SK-N-SH (cell line): Measurements from ENCODE around the gene NALCN.
"Not testable (repeated sequence)": the region's sequence is repeated elsewhere in the genome, so short reads cannot be mapped to it uniquely, and the experiment has no call there.

Experiments
- CHD2 ChIP-seq: fragments of 150-350 bp; IDR thresholded peaks from 2 replicates; pipeline ENCODE4 v1.6.1; 2018; ENCODE audit warnings: low read length; ENCODE audit not compliant: partially characterized antibody
- CTCF ChIP-seq: fragments of 200-600 bp; sonication (generic); IDR thresholded peaks from 2 replicates; pipeline ENCODE4 v1.6.1; 2017; ENCODE audit warnings: antibody characterized with exemption, mild to moderate bottlenecking, moderate library complexity
- SIN3A ChIP-seq: IDR thresholded peaks from 2 replicates; pipeline ENCODE4 v1.6.1; 2012; ENCODE audit warnings: low read depth, mild to moderate bottlenecking, low read length, moderate library complexity, borderline replicate concordance
- SMC3 ChIP-seq: IDR thresholded peaks from 2 replicates; pipeline ENCODE4 v1.6.1; 2012; ENCODE audit warnings: low read depth, low read length, improper control_type of control experiment

- TF ChIP-seq CHD2, CTCF, SMC3, SIN3A: not testable (repeated sequence)
These were observed 102.8 kb downstream of the NALCN start for GRCh38 chr13:101313479-101313878.
